ENCODE measurements around the gene LRRC4C. TPM values are rescaled to one million over a fixed set of nuclear protein-coding genes. Genes with fewer than 3 reads are reported as not detected.

LRRC4C gene
- 0.05 TPM in 1 of 2 replicates, not detected in the other for total RNA-seq

DNA sequence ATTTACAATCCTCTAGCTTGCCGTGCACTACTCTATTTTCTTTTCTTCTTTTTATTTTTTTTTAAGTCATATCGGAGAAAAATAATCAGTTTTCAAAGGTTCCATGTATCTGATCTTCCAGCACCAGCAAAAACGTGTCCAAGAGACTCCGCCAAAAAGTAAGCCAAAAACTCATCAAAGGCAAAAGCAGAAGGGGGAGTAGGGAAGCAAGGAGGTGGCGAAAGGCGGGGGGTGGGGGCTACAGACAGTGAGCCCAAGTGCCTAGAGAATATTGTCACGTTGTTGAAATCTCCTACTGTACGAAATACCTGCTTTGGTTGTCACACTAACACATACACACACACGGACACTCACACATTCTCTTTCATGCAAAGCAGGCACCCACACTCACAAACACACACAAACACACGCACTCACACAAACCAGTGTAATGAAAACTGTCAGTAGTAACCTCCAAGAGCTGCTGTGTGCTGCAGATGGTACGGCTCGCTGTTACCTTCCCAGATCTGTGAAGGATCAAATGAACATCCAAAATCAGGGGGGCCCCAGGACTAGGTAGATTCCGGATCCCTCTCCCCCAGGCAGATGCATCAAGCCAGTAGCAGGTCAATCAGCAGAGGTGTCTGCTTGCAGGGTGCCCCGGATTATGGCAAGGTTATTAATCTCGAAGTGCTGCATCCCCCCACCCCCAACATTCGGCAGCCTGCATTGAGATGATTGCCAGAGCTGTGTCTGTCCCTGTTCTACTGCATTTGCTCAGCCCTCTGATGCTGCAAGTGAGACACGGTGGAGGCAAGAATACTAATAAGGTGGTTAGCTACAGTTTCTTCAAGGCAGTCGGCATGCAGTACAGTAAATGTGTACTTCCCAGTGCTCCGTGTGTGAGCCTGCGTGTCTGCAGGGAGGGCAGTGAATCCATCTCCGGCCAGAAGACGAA is at the start of gene LRRC4C:
LRRC4C (minus strand) TSS at position 188 of the 937 bp plus-strand sequence.
- DNase-seq (ENCODE audit: extremely low read depth, low read depth, low spot score) = no peak

GRCh38 chr11:41508121-41508520 is 48.7 kb upstream of the LRRC4C start:
- no peak for DNase-seq (ENCODE audit: extremely low read depth, low read depth, low spot score)

DNA sequence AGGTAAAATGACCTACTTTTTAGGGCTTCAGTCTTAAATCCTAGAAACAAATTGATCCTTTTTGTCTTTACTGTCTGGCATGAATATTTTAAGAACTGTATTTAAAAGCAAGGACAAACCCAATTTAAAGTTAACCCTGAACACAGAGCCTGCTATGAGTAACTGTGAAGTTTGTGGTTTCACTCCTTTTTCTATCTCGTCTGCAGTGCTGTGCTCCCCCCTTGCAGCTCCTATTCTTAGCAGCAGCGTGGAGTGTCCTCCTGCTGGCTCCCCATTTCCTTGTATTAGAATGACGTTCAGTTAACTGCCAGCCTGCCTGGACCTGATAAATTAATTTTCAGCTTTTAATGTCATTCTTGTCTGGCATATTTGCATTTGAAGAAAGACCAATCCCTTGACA is 40.0 kb upstream of the LRRC4C start:
- no peak for DNase-seq (ENCODE audit: extremely low read depth, low read depth, low spot score)

DNA sequence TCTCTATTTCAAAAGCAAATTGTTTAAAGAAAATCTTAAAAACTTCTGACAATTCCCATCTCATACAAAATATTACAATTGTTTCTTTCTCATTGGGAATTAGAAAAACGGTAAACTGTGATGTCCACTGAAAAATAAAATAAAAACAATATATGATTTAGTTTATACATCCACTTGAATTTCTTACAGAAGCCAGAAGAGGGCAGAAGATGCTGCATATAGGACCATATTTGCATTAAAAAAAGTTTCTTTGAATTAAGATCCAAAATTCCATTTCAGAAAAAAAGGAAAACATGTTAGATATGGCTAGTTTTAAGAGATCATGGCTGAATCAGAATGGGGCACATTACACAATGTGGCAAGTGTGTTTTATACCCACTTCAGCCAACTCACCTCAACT is 39.3 kb upstream of the LRRC4C start:
- no peak for DNase-seq (ENCODE audit: extremely low read depth, low read depth, low spot score)

GRCh38 chr11:41497974-41498373 is 38.5 kb upstream of the LRRC4C start:
- DNase-seq (ENCODE audit: extremely low read depth, low read depth, low spot score) = no peak

- DNase-seq (ENCODE audit: extremely low read depth, low read depth, low spot score) = no peak
Observed at GRCh38 chr11:41494716-41495115, 35.3 kb upstream of the LRRC4C start.

DNA sequence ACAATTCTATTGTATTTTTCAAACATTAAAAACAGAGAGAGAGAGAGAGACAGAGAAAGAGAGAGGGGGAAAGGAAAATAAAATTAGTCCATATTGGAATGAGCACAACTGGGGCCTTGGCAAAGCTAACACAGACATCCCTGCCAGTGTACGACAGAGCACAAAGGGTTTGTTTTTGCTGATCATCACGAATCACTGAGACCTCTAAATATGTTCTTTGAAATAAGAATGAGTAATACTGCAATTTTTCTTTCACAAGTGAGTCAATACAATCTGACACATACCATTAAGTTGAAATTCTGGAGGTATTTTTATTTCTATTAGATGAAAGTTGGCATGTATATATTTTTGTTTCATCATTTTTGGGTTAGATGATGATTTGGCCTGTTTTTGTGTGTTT is 27.0 kb upstream of the LRRC4C start:
- DNase-seq (ENCODE audit: extremely low read depth, low read depth, low spot score) = no peak

DNA sequence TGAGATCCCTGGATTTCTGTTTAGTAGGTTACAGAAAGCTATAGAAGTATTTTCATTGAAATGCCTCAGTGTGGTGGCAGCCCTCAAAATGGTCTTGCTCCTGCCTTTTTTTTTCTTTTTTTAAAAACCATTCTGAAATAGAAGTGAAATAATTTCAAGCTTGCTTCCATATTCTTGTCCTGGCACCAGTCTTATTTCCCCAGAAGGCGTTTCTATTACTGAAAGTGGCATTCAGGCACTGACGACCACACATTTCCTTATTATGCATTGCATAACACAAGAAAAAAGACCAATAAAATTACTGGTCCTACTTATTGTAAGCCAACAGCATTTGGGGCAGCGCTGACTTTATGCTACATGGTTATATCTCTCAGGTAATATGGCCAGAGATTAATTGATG is 24.5 kb upstream of the LRRC4C start:
- no peak for DNase-seq (ENCODE audit: extremely low read depth, low read depth, low spot score)

GRCh38 chr11:41479179-41479578 is 19.7 kb upstream of the LRRC4C start:
- no peak for DNase-seq (ENCODE audit: extremely low read depth, low read depth, low spot score)

GRCh38 chr11:41461057-41461681 is 1.7 kb upstream of the LRRC4C start:
- DNase-seq (ENCODE audit: extremely low read depth, low read depth, low spot score) = no peak

DNA sequence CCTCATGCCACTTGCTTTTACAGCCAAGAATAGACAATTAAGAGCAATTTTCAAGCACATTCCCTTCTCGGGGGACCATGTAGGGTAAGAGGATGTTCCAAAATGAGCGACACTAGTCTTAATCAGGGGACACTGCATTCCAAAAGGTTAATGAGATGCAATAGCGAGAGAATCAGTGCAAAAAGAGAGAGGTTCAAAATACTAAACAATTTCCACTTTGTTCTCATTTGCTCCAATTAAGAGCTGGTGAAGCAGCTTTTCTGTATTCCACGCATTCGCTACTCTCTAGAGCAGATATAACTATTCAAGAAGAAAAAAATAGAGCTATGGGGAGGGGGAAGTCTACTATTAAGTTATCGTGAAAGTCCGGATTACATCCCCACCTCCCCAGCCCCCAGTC is 811 bp downstream of the LRRC4C start:
- no peak for DNase-seq (ENCODE audit: extremely low read depth, low read depth, low spot score)

- no peak for DNase-seq (ENCODE audit: extremely low read depth, low read depth, low spot score)
Observed at GRCh38 chr11:41458154-41458553, 1.3 kb downstream of the LRRC4C start.

DNA sequence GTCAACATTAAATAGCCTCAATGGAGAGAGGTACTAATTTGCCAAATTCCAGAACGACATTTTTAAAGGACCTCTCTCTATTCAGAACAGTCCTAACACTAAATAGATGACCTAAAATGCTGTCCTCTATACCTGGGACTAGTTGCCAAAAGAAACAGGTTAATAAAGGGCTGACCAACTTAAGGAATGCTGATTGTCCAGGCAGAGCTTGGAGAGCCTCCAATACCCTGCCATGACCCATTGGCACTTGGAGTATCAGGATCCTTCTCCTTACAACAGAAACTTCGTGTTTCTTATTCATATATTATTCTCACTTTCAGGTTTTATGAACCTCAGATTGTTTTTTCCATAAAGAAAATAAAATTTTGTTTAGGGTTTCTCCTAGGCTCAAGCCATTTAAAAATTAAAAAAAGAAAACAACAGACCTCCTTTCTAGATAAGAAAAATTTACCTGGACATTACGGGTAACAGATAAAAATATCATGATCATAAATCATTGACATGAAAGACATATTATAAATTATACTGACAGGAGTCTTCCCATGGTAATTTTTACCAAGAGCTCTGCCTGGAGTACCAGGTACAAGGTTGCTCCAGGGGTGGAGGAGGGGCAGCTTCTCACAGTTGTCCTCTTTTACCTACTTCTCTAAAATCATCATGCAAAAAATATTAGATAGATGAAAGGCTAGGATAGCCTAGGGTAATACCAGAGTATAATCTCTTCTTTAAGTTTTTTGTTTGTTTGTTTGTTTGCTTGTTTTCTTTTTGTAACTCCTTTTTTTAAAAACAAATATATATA is 2.0 kb downstream of the LRRC4C start:
- no peak for DNase-seq (ENCODE audit: extremely low read depth, low read depth, low spot score)

- no peak for DNase-seq (ENCODE audit: extremely low read depth, low read depth, low spot score)
Observed at GRCh38 chr11:41456269-41456668, 3.2 kb downstream of the LRRC4C start.

DNA sequence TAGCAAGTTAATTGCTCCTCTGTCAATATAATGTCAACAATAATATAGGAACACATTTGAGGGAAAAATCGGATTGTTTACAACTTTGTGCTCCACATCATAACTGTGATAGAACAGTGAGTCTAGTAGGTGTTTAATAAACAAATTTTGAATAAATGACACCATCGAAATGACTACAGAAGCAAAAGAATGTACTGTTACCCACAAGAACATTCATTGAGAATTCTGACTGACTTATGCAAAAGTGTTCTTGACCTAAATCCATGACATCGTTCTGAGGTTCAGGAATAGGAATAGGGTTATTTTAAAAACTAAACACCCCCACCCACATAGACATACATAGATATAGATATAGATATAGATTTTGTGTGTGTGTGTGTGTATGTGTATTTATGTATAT is 8.4 kb downstream of the LRRC4C start:
- DNase-seq (ENCODE audit: extremely low read depth, low read depth, low spot score) = no peak

DNA sequence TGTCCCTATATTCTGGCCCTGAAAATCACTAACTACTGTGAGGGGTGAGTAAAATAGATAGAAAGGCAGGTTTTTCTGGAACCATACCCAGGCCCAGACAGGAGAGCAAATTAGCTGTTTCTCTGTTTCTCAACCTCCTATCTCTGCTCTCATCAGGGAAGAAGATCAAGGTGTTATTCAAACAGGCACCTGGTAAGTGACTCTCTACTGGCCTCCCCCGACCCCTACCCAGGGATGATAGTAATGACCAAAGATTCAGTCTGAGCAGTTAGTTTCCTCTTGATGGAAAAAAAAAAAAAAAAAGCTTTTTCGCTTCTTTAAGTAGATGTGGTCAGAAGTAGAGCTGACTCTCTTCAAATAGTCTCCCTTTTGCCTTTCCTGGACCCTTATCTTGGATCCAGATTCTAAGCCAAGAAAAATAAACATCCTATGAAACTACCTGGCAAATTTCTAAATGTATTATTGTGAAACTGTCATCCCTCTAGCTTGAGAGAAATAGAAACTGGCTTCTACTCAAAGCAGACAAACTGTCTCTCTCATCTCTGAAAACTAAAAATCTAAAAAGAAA is 9.9 kb downstream of the LRRC4C start:
- no peak for DNase-seq (ENCODE audit: extremely low read depth, low read depth, low spot score)

GRCh38 chr11:41446566-41446965 is 12.9 kb downstream of the LRRC4C start:
- no peak for DNase-seq (ENCODE audit: extremely low read depth, low read depth, low spot score)

DNA sequence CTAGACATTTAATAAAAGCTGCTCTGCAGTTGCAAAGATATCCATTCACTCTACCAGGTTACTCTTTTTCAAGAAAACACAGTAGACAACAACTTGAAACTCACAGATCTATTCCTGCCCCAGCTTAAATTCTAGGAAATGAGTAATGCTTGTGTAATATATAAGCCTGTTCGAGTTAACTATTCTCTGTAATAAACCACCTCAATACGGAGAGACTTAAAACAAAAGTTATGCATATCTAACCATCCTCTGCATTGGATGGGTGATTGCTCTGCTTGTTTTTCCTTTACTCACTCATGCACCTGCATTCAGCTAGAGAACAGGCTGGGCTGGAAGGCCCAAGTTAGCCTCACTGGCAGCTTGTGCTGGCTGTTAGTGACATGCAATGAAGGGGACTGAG is 13.3 kb downstream of the LRRC4C start:
- DNase-seq (ENCODE audit: extremely low read depth, low read depth, low spot score) = no peak

DNA sequence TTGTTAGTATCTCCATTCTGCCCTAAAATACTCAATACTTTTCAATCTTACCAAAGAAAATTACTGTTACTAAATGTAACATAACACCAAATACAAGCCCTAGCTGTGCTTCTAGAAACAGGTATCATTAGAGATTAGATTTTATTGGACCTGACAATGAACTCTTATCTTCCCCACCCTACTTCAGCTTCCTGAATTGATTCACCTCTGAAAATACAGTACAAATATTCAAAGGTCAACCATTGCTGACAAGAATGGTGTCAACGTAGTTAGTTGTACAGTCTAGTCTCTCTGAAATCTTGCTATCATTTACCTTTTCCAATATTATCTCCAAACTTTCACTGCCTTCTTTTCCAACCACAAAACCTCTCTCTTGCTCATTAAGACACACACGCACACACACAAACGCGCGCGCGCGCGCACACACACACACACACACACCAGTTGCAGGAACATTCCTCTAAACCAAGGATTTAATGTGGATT is 22.4 kb downstream of the LRRC4C start:
- no peak for DNase-seq (ENCODE audit: extremely low read depth, low read depth, low spot score)

GRCh38 chr11:41435531-41435930 is 23.9 kb downstream of the LRRC4C start:
- no peak for DNase-seq (ENCODE audit: extremely low read depth, low read depth, low spot score)

DNA sequence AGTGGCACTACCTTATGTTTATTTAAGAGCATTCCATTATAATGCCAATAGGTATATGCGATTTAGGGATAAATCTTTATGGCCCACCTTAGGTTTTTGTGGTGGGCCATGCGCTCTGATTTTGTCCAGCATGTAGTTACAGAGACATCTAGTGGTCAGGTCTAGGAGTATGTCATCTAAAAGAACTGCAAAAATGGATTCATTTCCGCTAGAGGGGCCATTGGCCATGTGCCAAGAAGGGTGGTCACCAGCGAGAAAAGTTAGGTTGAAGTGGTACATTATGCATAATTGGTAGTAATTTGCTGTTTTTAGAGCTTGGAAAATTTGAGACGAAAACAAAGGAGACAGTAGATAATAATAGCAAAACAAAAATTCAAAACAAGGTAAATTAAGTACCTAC is 27.7 kb downstream of the LRRC4C start:
- no peak for DNase-seq (ENCODE audit: extremely low read depth, low read depth, low spot score)

Measured in glomerular endothelial cell (primary cell).